Measurements from ENCODE around the gene SYNCRIP.

DNA sequence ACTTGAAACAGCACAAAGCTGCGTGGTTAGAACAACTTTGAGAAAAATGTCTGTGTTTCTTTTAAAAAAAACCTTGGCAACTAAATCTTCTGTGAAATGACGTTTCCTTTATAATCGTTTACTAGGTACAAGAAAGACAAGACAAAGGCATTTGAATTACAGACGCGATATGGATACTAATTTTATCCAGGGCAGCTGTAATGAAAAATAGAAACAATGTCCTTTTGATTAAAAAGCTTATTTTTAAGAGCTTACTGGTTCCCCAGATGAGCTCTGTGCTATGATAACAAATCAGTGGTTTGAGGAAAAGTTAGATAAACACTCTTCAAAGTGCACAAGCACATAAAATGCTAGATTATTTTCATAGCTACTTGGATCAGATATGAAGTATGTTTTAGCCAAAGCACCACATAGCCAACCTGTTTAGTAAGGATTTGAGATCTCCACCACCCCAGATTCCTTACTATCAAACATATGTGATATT, 1.6 kb upstream of the SYNCRIP start:
- no peak for TF ChIP-seq POLR2A (IDR thresholded peaks at IDR 0.05; ENCODE audit: low read depth)
- TF ChIP-seq, protein P1, sequence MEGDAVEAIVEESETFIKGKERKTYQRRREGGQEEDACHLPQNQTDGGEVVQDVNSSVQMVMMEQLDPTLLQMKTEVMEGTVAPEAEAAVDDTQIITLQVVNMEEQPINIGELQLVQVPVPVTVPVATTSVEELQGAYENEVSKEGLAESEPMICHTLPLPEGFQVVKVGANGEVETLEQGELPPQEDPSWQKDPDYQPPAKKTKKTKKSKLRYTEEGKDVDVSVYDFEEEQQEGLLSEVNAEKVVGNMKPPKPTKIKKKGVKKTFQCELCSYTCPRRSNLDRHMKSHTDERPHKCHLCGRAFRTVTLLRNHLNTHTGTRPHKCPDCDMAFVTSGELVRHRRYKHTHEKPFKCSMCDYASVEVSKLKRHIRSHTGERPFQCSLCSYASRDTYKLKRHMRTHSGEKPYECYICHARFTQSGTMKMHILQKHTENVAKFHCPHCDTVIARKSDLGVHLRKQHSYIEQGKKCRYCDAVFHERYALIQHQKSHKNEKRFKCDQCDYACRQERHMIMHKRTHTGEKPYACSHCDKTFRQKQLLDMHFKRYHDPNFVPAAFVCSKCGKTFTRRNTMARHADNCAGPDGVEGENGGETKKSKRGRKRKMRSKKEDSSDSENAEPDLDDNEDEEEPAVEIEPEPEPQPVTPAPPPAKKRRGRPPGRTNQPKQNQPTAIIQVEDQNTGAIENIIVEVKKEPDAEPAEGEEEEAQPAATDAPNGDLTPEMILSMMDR (IDR thresholded peaks at IDR 0.05) = no peak
- no peak for TF ChIP-seq EP300 (IDR thresholded peaks at IDR 0.05)
- TF ChIP-seq POLR2AphosphoS5 (IDR thresholded peaks at IDR 0.05) = no peak
